ENCODE results near the gene PTPRQ.
"Not testable (repeated sequence)": the region's sequence is repeated elsewhere in the genome, so short reads cannot be mapped to it uniquely, and the experiment has no call there.

The PTPRQ gene

GRCh38 chr12:80472236-80472635, 28.2 kb downstream of the PTPRQ start:
- DNase-seq = no peak

DNA sequence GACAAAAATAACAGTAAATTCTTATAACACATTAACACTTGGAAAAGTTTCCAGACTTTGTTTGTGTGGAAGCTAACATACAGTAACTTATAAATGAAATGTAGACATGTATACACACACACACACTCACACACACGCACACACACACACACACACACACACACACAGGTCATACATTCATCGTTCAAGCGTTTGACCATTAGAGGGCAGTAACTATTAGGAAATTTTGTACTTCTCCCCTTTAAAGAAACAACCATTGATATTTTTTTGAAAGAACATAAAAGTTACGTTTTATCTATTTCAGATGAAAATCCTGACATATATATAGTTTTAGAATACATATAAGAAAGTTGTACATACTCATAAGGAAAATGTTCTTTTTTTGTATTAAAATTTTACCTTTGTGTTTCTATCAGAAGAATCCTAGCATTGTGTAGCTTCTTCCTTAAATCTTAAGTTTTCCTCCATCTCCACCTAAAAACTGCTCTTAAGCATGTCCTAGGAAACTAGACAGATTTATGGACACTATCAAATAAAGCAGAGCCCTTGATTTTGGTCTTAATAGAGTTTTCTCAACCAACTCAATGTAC, 29.0 kb downstream of the PTPRQ start:
- DNase-seq = no peak

DNA sequence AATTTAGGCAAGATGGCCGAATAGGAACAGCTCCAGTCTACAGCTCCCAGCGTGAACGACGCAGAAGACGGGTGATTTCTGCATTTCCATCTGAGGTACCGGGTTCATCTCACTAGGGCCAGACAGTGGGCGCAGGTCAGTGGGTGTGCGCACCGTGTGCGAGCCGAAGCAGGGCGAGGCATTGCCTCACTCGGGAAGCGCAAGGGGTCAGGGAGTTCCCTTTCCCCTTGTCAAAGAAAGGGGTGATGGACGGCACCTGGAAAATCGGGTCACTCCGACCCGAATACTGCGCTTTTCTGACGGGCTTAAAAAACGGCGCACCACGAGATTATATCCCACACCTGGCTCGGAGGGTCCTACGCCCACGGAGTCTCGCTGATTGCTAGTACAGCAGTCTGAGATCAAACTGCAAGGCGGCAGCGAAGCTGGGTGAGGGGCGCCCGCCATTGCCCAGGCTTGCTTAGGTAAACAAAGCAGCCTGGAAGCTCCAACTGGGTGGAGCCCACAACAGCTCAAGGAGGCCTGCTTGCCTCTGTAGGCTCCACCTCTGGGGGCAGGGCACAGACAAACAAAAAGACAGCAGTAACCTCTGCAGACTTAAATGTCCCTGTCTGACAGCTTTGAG, 33.6 kb downstream of the PTPRQ start:
- not testable (repeated sequence) for DNase-seq

DNA sequence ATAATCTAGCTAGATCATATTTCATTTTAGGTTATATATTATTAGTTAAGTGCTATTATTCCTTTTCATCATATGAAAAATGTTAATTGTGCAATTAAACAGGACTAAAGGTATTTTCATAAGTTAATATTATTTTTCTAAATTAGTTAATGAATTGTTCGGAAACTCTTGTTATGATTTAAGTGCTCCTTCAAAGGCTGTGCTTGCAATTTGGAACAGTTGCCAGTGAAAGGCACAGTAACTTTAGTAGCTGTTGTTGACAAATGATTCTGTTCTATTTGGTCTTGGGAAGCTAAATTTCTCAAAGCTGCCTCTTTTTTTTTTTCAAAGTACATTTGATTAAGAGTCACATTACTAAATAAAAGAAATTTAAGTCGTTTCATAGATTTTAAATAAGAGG, 40.7 kb downstream of the PTPRQ start:
- DNase-seq = no peak

- DNase-seq = no peak
These were observed 41.4 kb downstream of the PTPRQ start for GRCh38 chr12:80485222-80485987.

GRCh38 chr12:80490329-80490728, 46.3 kb downstream of the PTPRQ start:
- no peak for DNase-seq

- no peak for DNase-seq
These were observed 47.1 kb downstream of the PTPRQ start for GRCh38 chr12:80491166-80491565.

- DNase-seq = no peak
These were observed 49.4 kb downstream of the PTPRQ start for GRCh38 chr12:80493466-80493865.

DNA sequence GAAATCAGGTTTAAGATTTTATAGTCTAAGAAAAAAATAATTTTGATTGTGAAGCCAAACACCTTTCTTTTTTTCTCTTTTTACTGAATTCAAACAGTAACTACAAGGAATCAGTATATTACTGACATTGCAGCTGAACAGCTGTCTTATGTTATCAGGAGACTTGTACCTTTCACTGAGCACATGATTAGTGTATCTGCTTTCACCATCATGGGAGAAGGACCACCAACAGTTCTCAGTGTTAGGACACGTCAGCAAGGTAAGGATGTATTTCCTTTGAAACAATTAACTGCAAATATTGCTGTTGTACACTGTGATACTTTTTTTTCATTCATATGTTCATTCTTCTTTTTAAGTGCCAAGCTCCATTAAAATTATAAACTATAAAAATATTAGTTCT, 50.8 kb downstream of the PTPRQ start:
- DNase-seq = no peak

GRCh38 chr12:80498059-80498728, 54.2 kb downstream of the PTPRQ start:
- DNase-seq = no peak

DNA sequence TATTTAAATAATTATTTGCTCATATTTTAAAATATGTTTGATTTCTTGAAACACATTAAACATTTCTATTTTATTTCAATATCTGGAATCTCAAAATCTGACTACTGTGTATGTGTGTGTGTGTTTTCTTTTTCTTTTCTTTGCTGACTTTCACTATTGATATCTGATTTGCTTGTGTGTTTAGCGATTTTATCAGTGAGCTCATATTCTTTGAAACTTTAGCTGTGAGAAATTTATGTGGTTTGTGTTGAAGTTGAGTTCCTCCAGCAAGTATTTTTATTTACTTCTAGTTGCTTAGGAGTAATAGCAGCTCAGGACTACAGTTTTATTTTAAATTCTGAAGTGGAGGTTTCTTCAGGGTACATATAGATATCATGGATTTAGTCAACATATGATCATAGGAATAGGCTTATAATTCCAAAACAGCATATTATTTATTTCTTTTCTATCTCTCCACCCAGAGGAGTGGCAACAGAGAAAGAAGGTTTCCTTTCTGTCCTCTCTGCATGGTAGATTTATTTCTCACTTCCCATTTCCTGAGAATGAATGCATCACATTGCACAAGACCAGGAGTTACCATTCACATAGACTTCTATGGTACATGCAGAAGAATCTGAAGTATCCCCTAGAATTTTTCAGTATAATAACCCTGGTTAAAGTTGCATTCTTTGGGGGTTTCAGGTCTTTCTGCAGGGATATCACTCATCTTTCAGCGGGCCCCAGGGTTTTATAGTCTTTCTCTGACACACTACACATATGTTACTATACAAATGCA, 60.5 kb downstream of the PTPRQ start:
- no peak for DNase-seq

- DNase-seq = no peak
These were observed 65.9 kb downstream of the PTPRQ start for GRCh38 chr12:80509781-80510556.

DNA sequence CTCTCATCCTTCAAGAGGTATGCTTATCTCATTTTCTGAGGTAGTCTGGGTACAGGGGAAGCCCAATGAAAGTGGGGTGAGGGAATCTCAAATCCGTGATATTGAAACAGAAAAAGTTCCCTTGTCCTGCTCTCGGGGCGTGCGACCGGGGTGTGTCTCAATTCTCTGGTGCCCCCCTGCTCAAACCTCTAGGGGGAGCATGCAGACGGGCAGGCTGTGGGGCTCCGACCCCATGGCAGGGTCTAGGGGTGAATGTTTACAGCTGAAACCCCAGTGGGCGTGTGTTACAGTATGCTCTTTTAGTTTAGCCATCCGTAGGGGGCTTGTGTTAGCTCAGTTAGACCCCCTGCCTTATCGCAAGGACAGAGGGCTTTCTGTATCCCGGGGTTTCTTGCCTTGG, 68.7 kb downstream of the PTPRQ start:
- no peak for DNase-seq

DNA sequence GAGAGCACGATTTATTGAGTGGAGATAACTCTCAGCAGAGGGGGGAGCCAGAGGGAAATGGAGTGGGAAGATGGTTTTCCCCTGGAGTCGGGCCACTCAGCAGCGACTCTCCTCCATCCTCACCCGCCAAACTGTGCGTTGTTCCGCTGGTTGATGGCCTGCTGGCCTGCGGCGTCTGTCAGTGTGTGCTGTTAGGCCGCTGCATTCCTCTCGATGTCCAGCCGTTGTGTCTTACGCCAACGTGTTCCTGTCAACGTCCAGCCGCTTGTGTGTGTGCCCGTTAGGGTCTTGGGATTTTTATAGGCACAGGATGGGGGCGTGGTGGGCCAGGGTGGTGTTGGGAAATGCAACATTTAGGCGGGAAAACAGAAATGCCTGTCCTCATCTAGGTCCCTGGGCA, 69.2 kb downstream of the PTPRQ start:
- DNase-seq = no peak

- DNase-seq = no peak
These were observed 73.6 kb downstream of the PTPRQ start for GRCh38 chr12:80517655-80518054.

DNA sequence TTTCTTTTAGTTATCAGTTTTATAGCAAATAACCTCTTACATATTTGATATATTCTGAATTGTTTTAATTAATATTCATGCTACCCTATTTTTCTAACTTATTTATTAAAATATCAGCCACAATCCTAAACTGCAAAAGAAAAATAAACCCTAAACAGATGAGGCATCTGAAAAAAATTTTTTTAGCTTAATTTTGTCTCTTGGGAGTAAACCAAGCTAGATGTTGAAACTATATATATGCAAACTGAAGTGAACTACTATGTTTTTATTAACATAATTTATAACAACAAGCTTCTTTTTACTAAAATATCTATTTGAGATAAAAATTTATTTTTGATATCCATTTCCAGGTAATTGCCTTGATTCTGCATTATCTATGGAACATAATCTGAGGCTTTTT, 87.6 kb downstream of the PTPRQ start:
- no peak for DNase-seq

DNA sequence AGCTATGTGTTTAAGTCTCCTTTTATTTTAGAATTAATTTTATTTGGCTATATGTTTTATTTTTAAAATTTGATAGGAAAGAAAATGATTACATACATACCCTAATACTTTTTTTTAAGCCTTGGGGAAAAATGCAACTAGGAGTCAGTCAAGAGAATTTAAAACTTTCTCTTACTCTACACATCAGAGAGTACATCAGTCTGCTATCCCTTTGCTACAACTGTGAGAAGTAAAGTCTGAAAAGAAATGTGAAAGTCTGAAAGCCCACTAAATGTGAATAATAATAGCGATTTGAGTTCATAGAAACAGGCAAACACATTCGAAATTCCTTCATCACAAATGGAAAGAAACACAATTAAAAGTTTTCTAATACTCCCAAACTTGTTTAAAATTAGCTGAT, 95.0 kb downstream of the PTPRQ start:
- no peak for DNase-seq

DNA sequence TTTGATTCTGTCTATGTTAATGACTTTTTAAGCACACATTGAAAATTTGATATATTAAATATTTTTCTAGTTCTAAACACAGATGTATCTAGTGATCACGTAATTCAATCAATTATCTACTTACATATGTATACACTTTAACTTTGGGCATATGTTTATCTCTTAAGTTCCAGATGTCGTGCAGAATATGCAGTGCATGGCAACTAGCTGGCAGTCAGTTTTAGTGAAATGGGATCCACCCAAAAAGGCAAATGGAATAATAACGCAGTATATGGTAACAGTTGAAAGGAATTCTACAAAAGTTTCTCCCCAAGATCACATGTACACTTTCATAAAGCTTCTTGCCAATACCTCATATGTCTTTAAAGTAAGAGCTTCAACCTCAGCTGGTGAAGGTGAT, 105.3 kb downstream of the PTPRQ start:
- no peak for DNase-seq

GRCh38 chr12:80551897-80552296, 107.9 kb downstream of the PTPRQ start:
- no peak for DNase-seq

DNA sequence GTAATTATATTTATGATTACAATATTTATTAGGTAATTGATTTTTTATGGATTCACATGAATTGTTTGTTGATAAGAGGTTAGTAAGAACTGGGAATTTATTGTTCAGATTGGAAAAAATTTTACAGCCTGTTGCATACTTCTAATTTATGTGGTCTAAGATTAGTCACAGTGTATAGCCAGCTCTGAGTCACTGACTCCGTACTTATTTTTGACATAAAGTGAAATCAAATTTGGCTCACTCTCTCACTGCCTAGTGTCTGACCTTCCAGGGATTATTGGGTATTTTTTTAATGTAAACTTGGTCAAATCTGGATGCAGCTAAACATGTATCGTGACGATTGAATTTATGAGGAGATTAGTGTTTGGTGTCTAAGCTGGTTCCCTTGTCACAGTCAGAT, 109.3 kb downstream of the PTPRQ start:
- DNase-seq = no peak

- DNase-seq = no peak
These were observed 112.5 kb downstream of the PTPRQ start for GRCh38 chr12:80556566-80556965.

DNA sequence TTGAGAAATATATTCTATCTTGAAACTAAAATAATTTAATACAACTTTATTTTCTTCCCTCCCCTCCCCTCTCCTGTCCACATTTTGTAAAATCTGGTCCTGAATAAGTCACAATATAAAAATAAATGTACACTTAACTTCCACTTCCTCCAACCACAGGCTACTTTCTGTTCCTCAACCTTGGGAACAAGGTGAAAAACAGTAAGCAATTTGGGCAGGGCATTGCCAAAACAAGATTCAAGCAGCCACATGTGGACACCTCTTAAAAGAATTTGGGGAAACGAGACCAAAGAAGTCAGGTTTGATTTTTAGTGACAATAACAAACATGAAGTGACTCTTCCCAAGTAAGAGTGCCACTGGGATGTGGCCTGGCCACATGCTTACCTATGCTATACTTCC, 115.7 kb downstream of the PTPRQ start:
- no peak for DNase-seq

All from cortex of kidney (tissue), 1 donor.